KMS-11 (cell line): ENCODE measurements around the gene ZSWIM7.

Source experiments
- H2AFZ ChIP-seq: fragments of 200-600 bp; sonication (generic); 2 replicates; pipeline ENCODE4 v1.6.1; 2016; ENCODE audit warnings: antibody characterized with exemption, mixed run types, low read depth
- H3K27ac ChIP-seq: fragments of 200-600 bp; sonication (generic); 2 replicates; pipeline ENCODE4 v1.6.1; 2016; ENCODE audit warnings: mild to moderate bottlenecking, mixed run types
- H3K27me3 ChIP-seq: fragments of 200-600 bp; sonication (generic); 2 replicates; pipeline ENCODE4 v1.6.1; 2017; ENCODE audit warnings: mild to moderate bottlenecking, low read depth, mixed run types, moderate library complexity; ENCODE audit not compliant: insufficient read depth
- H3K36me3 ChIP-seq: fragments of 200-600 bp; sonication (generic); 2 replicates; pipeline ENCODE4 v1.6.1; 2017; ENCODE audit warnings: mild to moderate bottlenecking, mixed run types; ENCODE audit not compliant: insufficient read depth
- H3K4me1 ChIP-seq: fragments of 200-600 bp; sonication (generic); 2 replicates; pipeline ENCODE4 v1.6.1; 2016; ENCODE audit warnings: mild to moderate bottlenecking, low read depth, mixed run types; ENCODE audit not compliant: poor library complexity, severe bottlenecking
- H3K4me2 ChIP-seq: fragments of 200-600 bp; sonication (generic); 2 replicates; pipeline ENCODE4 v1.7.0; 2016; ENCODE audit warnings: mild to moderate bottlenecking, mixed run types
- H3K4me3 ChIP-seq: fragments of 200-600 bp; sonication (generic); IDR thresholded peaks from 2 replicates; pipeline ENCODE4 v1.6.1; 2017; ENCODE audit warnings: low read depth, low read length, mixed read lengths; ENCODE audit not compliant: insufficient read depth
- H3K79me2 ChIP-seq: fragments of 200-600 bp; sonication (generic); 2 replicates; pipeline ENCODE4 v1.6.1; 2016; ENCODE audit warnings: low read depth, mixed run types; ENCODE audit not compliant: insufficient read depth
- H3K9ac ChIP-seq: fragments of 200-600 bp; sonication (generic); 2 replicates; pipeline ENCODE4 v1.6.1; 2016; ENCODE audit warnings: mild to moderate bottlenecking, mixed run types
- H4K20me1 ChIP-seq: fragments of 200-600 bp; sonication (generic); 2 replicates; pipeline ENCODE4 v1.6.1; 2016; ENCODE audit warnings: mild to moderate bottlenecking, mixed run types; ENCODE audit not compliant: insufficient read depth
- CTCF ChIP-seq: fragments of 200-600 bp; sonication (generic); conservative IDR thresholded peaks from 2 replicates; pipeline ENCODE4 v1.6.1; 2017; ENCODE audit warnings: low read depth, mild to moderate bottlenecking, antibody characterized with exemption, low read length, moderate library complexity, mixed read lengths

The ZSWIM7 gene

DNA sequence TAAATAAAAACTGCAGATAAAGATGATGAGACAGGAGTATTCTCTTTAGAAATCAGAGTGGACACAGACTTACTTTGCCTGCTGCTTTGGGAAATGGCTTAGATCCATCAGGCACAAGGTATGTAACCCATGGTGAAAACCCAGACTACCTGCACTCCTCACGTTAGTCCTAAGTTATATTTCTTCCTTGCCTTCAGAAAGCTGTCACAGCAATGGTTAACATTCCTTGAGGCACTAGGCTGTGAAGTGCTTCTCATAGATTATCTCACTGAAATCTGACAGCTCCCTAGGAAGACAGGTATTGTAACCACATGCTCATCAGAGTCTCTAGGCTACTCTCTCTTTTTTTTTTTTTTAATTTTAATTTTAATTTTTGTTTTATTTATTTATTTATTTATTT lies 20.9 kb downstream of the ZSWIM7 start:
- no peaks in the 10 kb centered on the region for H4K20me1 ChIP-seq
- no peak overlapping the region for H3K9ac ChIP-seq
- TF ChIP-seq CTCF = no peak
- H3K79me2 ChIP-seq = no peaks in the 10 kb centered on the region
- H3K4me3 ChIP-seq = no peak overlapping the region
- H3K4me2 ChIP-seq = no peak overlapping the region
- no peak overlapping the region for H2AFZ ChIP-seq
- H3K36me3 ChIP-seq = no peaks in the 10 kb centered on the region
- H3K27ac ChIP-seq = no peak overlapping the region
- peaks cover 3% of the 10 kb centered on the region for H3K4me1 ChIP-seq
- no peaks in the 10 kb centered on the region for H3K27me3 ChIP-seq

DNA sequence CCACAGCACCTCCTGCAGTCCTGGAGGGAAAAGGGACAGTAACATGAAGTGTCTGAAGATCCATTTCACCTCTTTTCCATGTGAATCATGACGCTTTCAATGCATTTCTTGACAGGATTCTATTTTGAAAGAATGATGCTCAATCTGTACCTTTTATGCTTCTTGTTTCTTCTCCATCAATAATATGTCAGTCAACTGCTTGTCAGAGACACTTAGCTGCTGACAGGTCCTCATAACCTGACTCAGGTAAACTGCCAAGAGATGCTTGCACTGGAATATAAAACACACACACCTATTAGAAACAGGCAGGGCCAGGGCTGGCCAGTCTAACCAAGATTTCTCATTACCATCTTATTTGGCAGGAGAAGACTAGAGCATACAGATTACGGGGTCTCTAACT lies 21.6 kb downstream of the ZSWIM7 start:
- no peak overlapping the region for H3K9ac ChIP-seq
- no peak for TF ChIP-seq CTCF
- H4K20me1 ChIP-seq = no peaks in the 10 kb centered on the region
- H3K4me2 ChIP-seq = no peak overlapping the region
- no peak overlapping the region for H3K27ac ChIP-seq
- H3K79me2 ChIP-seq = no peaks in the 10 kb centered on the region
- no peaks in the 10 kb centered on the region for H3K27me3 ChIP-seq
- peaks cover 9% of the 10 kb centered on the region for H3K4me1 ChIP-seq
- no peak overlapping the region for H3K4me3 ChIP-seq
- no peaks in the 10 kb centered on the region for H3K36me3 ChIP-seq
- no peak overlapping the region for H2AFZ ChIP-seq

DNA sequence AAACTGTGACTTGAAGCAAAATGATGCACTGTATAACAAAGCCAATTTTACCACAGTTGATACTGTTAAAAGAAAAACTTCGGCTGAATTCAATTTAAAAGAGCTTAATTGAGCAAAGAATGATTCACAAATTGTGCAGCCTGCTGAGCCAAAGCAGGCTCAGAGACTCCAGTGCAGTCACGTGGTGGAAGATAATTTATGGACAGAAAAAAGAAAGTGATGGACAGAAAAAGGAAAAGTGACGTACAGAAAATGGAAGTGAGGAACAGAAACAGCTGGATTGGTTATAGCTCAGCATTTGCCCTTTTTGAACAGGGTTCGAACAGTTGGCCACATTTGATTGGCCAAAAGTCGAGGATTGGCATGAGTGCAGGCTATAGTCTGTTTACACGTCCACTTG lies 25.7 kb downstream of the ZSWIM7 start:
- peaks cover 14% of the 10 kb centered on the region for H3K4me1 ChIP-seq

GRCh38 chr17:15973016-15973415 lies 26.5 kb downstream of the ZSWIM7 start:
- Histone ChIP-seq H3K79me2 (no peaks in the 10 kb centered on the region), H3K4me1 (peaks cover 14% of the 10 kb centered on the region), H3K9ac (no peak overlapping the region), H3K36me3 (no peaks in the 10 kb centered on the region), H3K27ac (peak overlapping the region; percentile 39; the same call in 1 of the 2 replicates), H2AFZ (no peak overlapping the region), H3K4me2 (0 out of 2 replicates have a peak overlapping the region, but pooled peaks have one; percentile 9), H3K27me3 (no peaks in the 10 kb centered on the region), H4K20me1 (no peaks in the 10 kb centered on the region), H3K4me3 (no peak overlapping the region)
- TF ChIP-seq CTCF = no peak

More for the DNA sequence above, 25.7 kb downstream of the ZSWIM7 start:
- Histone ChIP-seq H3K9ac (no peak overlapping the region), H3K36me3 (no peaks in the 10 kb centered on the region), H3K4me3 (no peak overlapping the region), H4K20me1 (no peaks in the 10 kb centered on the region), H2AFZ (no peak overlapping the region), H3K4me2 (no peak overlapping the region), H3K79me2 (no peaks in the 10 kb centered on the region), H3K27ac (no peak overlapping the region; the same call in 1 of the 2 replicates), H3K27me3 (no peaks in the 10 kb centered on the region)
- no peak for TF ChIP-seq CTCF
